Measurements from ENCODE around the gene FCGR3B.
"Not testable (repeated sequence)": the region's sequence is repeated elsewhere in the genome, so short reads cannot be mapped to it uniquely, and the experiment has no call there.

The FCGR3B gene

GRCh38 chr1:161631076-161631475 is at the start of gene FCGR3B:
Gene FCGR3B, minus strand, starts transcription at chr1:161631176. Its CDS starts 82 bp downstream, at chr1:161631094.
- DNase-seq (ENCODE audit: low spot score) = no peak

- no peak for DNase-seq (ENCODE audit: low spot score)
Observed at GRCh38 chr1:161678500-161678899, 47.5 kb upstream of the FCGR3B start.

GRCh38 chr1:161676958-161677689 is 46.1 kb upstream of the FCGR3B start:
- DNase-seq (ENCODE audit: low spot score) = no peak

- no peak for DNase-seq (ENCODE audit: low spot score)
Observed at GRCh38 chr1:161676441-161676840, 45.5 kb upstream of the FCGR3B start.

- DNase-seq (ENCODE audit: low spot score) = not testable (repeated sequence)
Observed at GRCh38 chr1:161674908-161675307, 43.9 kb upstream of the FCGR3B start.

GRCh38 chr1:161674447-161674846 is 43.5 kb upstream of the FCGR3B start:
- not testable (repeated sequence) for DNase-seq (ENCODE audit: low spot score)

GRCh38 chr1:161673437-161673836 is 42.5 kb upstream of the FCGR3B start:
- not testable (repeated sequence) for DNase-seq (ENCODE audit: low spot score)

GRCh38 chr1:161671045-161672020 is 40.4 kb upstream of the FCGR3B start:
- not testable (repeated sequence) for DNase-seq (ENCODE audit: low spot score)

GRCh38 chr1:161664689-161665088 is 33.7 kb upstream of the FCGR3B start:
- DNase-seq (ENCODE audit: low spot score) = not testable (repeated sequence)

GRCh38 chr1:161663569-161663968 is 32.6 kb upstream of the FCGR3B start:
- DNase-seq (ENCODE audit: low spot score) = not testable (repeated sequence)

- DNase-seq (ENCODE audit: low spot score) = not testable (repeated sequence)
Observed at GRCh38 chr1:161662684-161663339, 31.8 kb upstream of the FCGR3B start, which contains the start of gene FCGR2B. Gene FCGR2B, plus strand, starts transcription at chr1:161663143. Its CDS starts 99 bp downstream, at chr1:161663242.

GRCh38 chr1:161661660-161662311 is 30.8 kb upstream of the FCGR3B start:
- not testable (repeated sequence) for DNase-seq (ENCODE audit: low spot score)

GRCh38 chr1:161658524-161658923 is 27.5 kb upstream of the FCGR3B start:
- not testable (repeated sequence) for DNase-seq (ENCODE audit: low spot score)

GRCh38 chr1:161653971-161654370 is 23.0 kb upstream of the FCGR3B start:
- DNase-seq (ENCODE audit: low spot score) = not testable (repeated sequence)

GRCh38 chr1:161653541-161653940 is 22.6 kb upstream of the FCGR3B start:
- DNase-seq (ENCODE audit: low spot score) = not testable (repeated sequence)

GRCh38 chr1:161647507-161648360 is 16.8 kb upstream of the FCGR3B start:
- DNase-seq (ENCODE audit: low spot score) = not testable (repeated sequence)

- not testable (repeated sequence) for DNase-seq (ENCODE audit: low spot score)
Observed at GRCh38 chr1:161644855-161645254, 13.9 kb upstream of the FCGR3B start.

- DNase-seq (ENCODE audit: low spot score) = not testable (repeated sequence)
Observed at GRCh38 chr1:161643481-161644208, 12.7 kb upstream of the FCGR3B start.

- not testable (repeated sequence) for DNase-seq (ENCODE audit: low spot score)
Observed at GRCh38 chr1:161642697-161643096, 11.7 kb upstream of the FCGR3B start.

- not testable (repeated sequence) for DNase-seq (ENCODE audit: low spot score)
Observed at GRCh38 chr1:161639203-161639602, 8.2 kb upstream of the FCGR3B start.

Measured in AG20443 (cell line).